K562 (cell line): ENCODE data around the gene GPR108. TPM values are rescaled to one million over a fixed set of nuclear protein-coding genes. Genes with fewer than 3 reads are reported as not detected.

Experiments
- BCL6 ChIP-seq: fragments of 250-450 bp; sonication (Bioruptor Pico); IDR thresholded peaks from 2 replicates; pipeline ENCODE4 v1.4.0; 2020
- CBX3 ChIP-seq, 2 experiments: IDR thresholded peaks; 1 replicate in 1 of 2; 2 replicates in 1 of 2; pipeline ENCODE4 v1.6.1; 2012; ENCODE audit warnings: inconsistent platforms in 2 of 2, low read length in 2 of 2, borderline replicate concordance in 1 of 2, control low read depth in 1 of 2
- CLOCK ChIP-seq: fragments of 250-450 bp; sonication (Bioruptor Pico); IDR thresholded peaks from 2 replicates; pipeline ENCODE4 v1.4.0; 2020; ENCODE audit warnings: mild to moderate bottlenecking, moderate library complexity, borderline replicate concordance
- CREB3 ChIP-seq: fragments of 450-650 bp; conservative IDR thresholded peaks from 2 replicates; pipeline ENCODE4 v1.6.1; 2016; ENCODE audit warnings: missing genetic modification characterization, low read depth, mild to moderate bottlenecking, missing compliant biosample characterization, moderate library complexity
- ETS2 ChIP-seq: IDR thresholded peaks from 2 replicates; pipeline ENCODE4 v1.6.1; 2016; ENCODE audit warnings: borderline replicate concordance, missing genetic modification characterization, mild to moderate bottlenecking, moderate library complexity, missing compliant biosample characterization; ENCODE audit not compliant: poor library complexity, severe bottlenecking
- ILF3 ChIP-seq: fragments of 450-650 bp; IDR thresholded peaks from 2 replicates; pipeline ENCODE4 v1.6.1; 2018; ENCODE audit warnings: antibody characterized with exemption, mild to moderate bottlenecking, moderate library complexity, borderline replicate concordance
- L3MBTL2 ChIP-seq: fragments of 450-650 bp; IDR thresholded peaks from 2 replicates; pipeline ENCODE4 v1.6.1; 2016; ENCODE audit warnings: mild to moderate bottlenecking, moderate library complexity
- MYC ChIP-seq, 2 experiments: fragments of 250-450 bp in 1 of 2; sonication (Bioruptor Pico) in 1 of 2; IDR thresholded peaks; 2 replicates each; pipeline versions ENCODE4 v1.5.1 to v1.6.1; 2012 to 2021; ENCODE audit warnings: low read depth in 2 of 2, borderline replicate concordance in 1 of 2, improper control_type of control experiment in 1 of 2, low read length in 1 of 2, mild to moderate bottlenecking in 1 of 2, moderate library complexity in 1 of 2
- POLR2A ChIP-seq: fragments of 450-650 bp; conservative IDR thresholded peaks from 2 replicates; pipeline ENCODE4 v1.6.1; 2016
- POU5F1 ChIP-seq: fragments of 150-350 bp; IDR thresholded peaks from 2 replicates; pipeline ENCODE4 v1.6.1; 2014; ENCODE audit warnings: borderline replicate concordance, low read length, low read depth, mild to moderate bottlenecking; ENCODE audit not compliant: partially characterized antibody
- RB1 ChIP-seq: fragments of 450-650 bp; IDR thresholded peaks from 2 replicates; pipeline ENCODE4 v1.6.1; 2017; ENCODE audit warnings: low read depth, mild to moderate bottlenecking
- SUPT5H ChIP-seq: fragments of 450-650 bp; IDR thresholded peaks from 2 replicates; pipeline ENCODE4 v1.6.1; 2016
- TRIM28 ChIP-seq: fragments of 450-650 bp; IDR thresholded peaks from 2 replicates; pipeline ENCODE4 v1.6.1; 2017
- ZBTB43 ChIP-seq: sonication (generic); formaldehyde crosslinking; IDR thresholded peaks from 2 replicates; pipeline ENCODE4 v1.8.0; 2023; ENCODE audit warnings: mild to moderate bottlenecking, missing genetic modification reagents
- ZNF347 ChIP-seq: fragments of 450-650 bp; formaldehyde crosslinking; IDR thresholded peaks from 2 replicates; pipeline ENCODE4 v1.4.0; 2020; ENCODE audit warnings: low read depth, mild to moderate bottlenecking, moderate library complexity
- ZNF586 ChIP-seq: fragments of 450-650 bp; formaldehyde crosslinking; conservative IDR thresholded peaks from 2 replicates; pipeline ENCODE4 v1.4.0; 2020; ENCODE audit warnings: mild to moderate bottlenecking, moderate library complexity
- ZNF639 ChIP-seq, 2 experiments: fragments of 200-800 bp in 1 of 2; sonication (Bioruptor generic) in 1 of 2; sonication (generic) in 1 of 2; formaldehyde crosslinking in 1 of 2; IDR thresholded peaks in 1 of 2; conservative IDR thresholded peaks in 1 of 2; 2 replicates each; pipeline versions ENCODE4 v1.5.0 to v1.6.1; 2016 to 2020; ENCODE audit warnings: missing compliant biosample characterization in 1 of 2, missing genetic modification characterization in 1 of 2, missing genetic modification reagents in 1 of 2
- ZNF655 ChIP-seq: fragments of 250-450 bp; sonication (Bioruptor Pico); IDR thresholded peaks from 2 replicates; pipeline ENCODE4 v1.5.0; 2021
- polyA plus RNA-seq, 8 experiments: library from polyadenylated mRNA; depleted of rRNA in 4 of 8; stranded (reverse) in 5 of 8; unstranded in 3 of 8; fragments of >200 nt; fragmentation: Nextera tagmentation in 2 of 8; fragmentation: Illumina TruSeq in 1 of 8; extraction: Ambion mirVana in 2 of 8; extraction: Trizol in 1 of 8; gene quantifications; 2 replicates each; pipeline versions ENCODE4 v1.2.1 to v1.2.3, GENCODE V29; 2011 to 2014; ENCODE audit warnings: inconsistent platforms in 1 of 8, missing spikeins in 1 of 8
- total RNA-seq, 7 experiments: library from RNA; depleted of rRNA in 6 of 7; stranded (reverse); fragments of >200 nt in 6 of 7; fragmentation: Illumina TruSeq in 2 of 7; extraction: Trizol in 2 of 7; gene quantifications; 2 replicates each; pipeline versions ENCODE4 v1.2.1 to v1.2.3, GENCODE V29; 2011 to 2021; ENCODE audit warnings: low replicate concordance in 1 of 7

The GPR108 gene
- total and polyA plus RNA-seq, 9 of the 15 experiments (the other 6 are each of a cell fraction or from before 2014, with no cell fraction given): 2.4 to 33.2 (median 24.4) TPM

GRCh38 chr19:6739883-6740588, 2.7 kb upstream of the GPR108 start (continued):
- TF ChIP-seq ZNF639 (CRISPR knock-in tag; conservative IDR thresholded peaks at IDR 0.05 in 1 of 2, IDR thresholded peaks at IDR 0.05 in 1 of 2) (peak in 1 of 2 experiments; percentile 33; a peak in 1 of 4 replicates), TRIM28 (no peak), BCL6 (CRISPR knock-in tag) (no peak), CLOCK (CRISPR knock-in tag) (no peak), POU5F1 (no peak), ZNF347 (CRISPR knock-in tag) (no peak), ZNF655 (no peak), CBX3 (IDR thresholded peaks at IDR 0.05; ENCODE audit: borderline replicate concordance in 1 of 2, low read length in 2 of 2) (no peak), SUPT5H (no peak), ILF3 (no peak), L3MBTL2 (peak; percentile 60; the same call in 1 of the 2 replicates), POLR2A (peak; percentile 28; the same call in 1 of the 2 replicates), CREB3 (tag) (no peak), MYC (IDR thresholded peaks at IDR 0.05; ENCODE audit: low read depth, low read length) (peak; percentile 73), MYC (CRISPR knock-in tag; IDR thresholded peaks at IDR 0.05; ENCODE audit: borderline replicate concordance, low read depth) (0 out of 2 replicates have a peak, but pooled peaks have one; percentile 26), ZBTB43 (CRISPR knock-in tag) (no peak), ETS2 (tag) (no peak), ZNF586 (CRISPR knock-in tag) (no peak), RB1 (0 out of 2 replicates have a peak, but pooled peaks have one; percentile 23)
